ENCODE data around the gene C1orf52. TPM values are rescaled to one million over a fixed set of nuclear protein-coding genes. Genes with fewer than 3 reads are reported as not detected.
A peak's percentile ranks its signal among the peaks of the same experiment; 100 is the strongest.

The C1orf52 gene
- total and polyA plus RNA-seq, 4 experiments from 2014 or later = 21.2 to 41.6 (median 32.7) TPM

DNA sequence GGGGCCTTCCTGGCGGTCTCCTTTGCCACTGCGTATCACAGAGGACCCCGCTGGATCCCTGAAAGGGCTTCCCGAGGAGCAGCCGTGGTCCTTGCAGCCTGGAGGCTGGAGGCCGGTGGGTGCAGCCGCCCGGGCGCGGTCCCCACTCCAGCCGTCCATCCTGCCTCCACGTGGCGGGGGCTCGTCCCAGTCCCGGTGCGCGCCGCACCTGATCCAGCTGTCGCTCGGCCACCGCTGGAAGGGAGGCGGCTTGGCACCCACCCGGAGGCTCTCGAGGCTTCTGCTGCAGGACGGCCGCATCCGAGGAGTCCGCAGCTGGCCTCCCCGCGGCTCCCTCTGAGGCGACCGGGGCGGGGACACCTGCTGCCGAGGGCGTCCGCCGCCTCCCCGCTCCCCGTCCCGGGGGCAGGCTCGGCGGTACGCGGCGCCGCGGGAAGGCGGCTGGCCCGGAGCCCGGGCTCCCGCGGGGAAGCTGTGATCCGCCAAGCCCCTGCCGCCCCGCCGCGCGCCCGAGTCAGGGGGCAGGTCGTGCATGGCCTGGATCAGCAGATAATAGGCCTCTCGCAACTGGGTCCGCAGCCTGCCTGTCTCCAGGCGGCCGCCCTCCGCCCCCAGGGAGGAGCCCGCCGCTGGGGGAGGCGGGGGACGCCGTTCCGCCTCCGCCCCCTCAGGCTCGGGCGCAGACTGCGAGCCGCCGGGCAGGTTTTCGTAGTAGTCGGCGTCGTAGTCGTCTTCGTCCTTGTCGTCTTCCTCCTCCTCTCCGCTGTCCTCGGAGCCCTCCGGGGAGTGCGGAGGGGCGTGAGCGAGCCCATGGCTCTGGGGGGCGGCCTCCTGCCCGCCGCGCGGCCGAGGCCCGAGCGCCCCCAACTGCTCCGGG, 58.8 kb downstream of the C1orf52 start, which contains the start of gene SYDE2:
SYDE2 (minus strand) TSS at position 554 of the 877 bp plus-strand sequence; CDS start at position 534, 20 bp downstream.
- H3K4me3 ChIP-seq (ENCODE audit: low read length in 2 of 2) = peak within 1 kb of the TSS; percentile 72 to 73
- no peaks in the 10 kb centered on the region for H3K9me3 ChIP-seq (ENCODE audit: control insufficient read depth in 1 of 2, low read length in 2 of 2)
- ChIA-PET POLR2A (ENCODE audit: partially characterized antibody) (interaction anchor here (0.8 to 3.3 kb wide), 10 partner anchors 7 to 1713 kb away, joined by 3 to 41 read pairs (median 5); partner anchors contain the start of genes BCL10, C1orf52, HS2ST1 and SELENOF), CTCF (ENCODE audit: partially characterized antibody) (interaction anchor here (0.6 to 2.2 kb wide), 7 partner anchors 39 to 277 kb away, joined by 3 to 9 read pairs (median 4); partner anchors contain the start of gene C1orf52)
- DNase-seq = peak; percentile 84 to 89 (median 86)
- intact Hi-C loops (cut with micrococcal nuclease) = loop anchor here (1.0 to 10.0 kb wide), 10 partner anchors 40 to 1714 kb away; partner anchors contain the start of genes BCL10, C1orf52, HS2ST1 and MCOLN2
- Mint-ChIP-seq H3K27me3 (peaks cover 2 to 3% of the 10 kb centered on the region in 2 donors), H3K36me3 (peaks cover 0 to 4% of the 10 kb centered on the region in 2 donors), H3K4me3 (peak within 1 kb of the TSS; percentile 96 to 99 (median 98)), H3K9me3 (no peaks in the 10 kb centered on the region), H3K27ac (peak within 1 kb of the TSS; percentile 97 to 99 (median 98)), H3K4me1 (peaks cover 19 to 39% (median 27%) of the 10 kb centered on the region in 4 donors)
- peak within 1 kb of the TSS; percentile 82 for H3K27ac ChIP-seq (ENCODE audit: low read depth, low read length)
- H3K36me3 ChIP-seq (ENCODE audit: insufficient read depth, low read length) = no peaks in the 10 kb centered on the region
- H3K27me3 ChIP-seq (ENCODE audit: insufficient read depth, low read length) = no peaks in the 10 kb centered on the region
- H3K4me1 ChIP-seq (ENCODE audit: insufficient read depth, low read length) = peaks cover 27% of the 10 kb centered on the region

Other genes starting within 250 kb of the C1orf52 start
- gene MCOLN3, start 211.2 kb downstream of the C1orf52 start, total RNA-seq = 1 to 10 TPM in 1 of 2 experiments, under 1 TPM in 1; 0.80 to 1.3 TPM
- gene MCOLN3, start 211.2 kb downstream of the C1orf52 start, polyA plus RNA-seq = 1 to 10 TPM; 3.2 to 4.3 TPM
- gene SYDE2, start 58.6 kb downstream of the C1orf52 start, total RNA-seq = 1 to 10 TPM; 5.0 to 5.2 TPM
- 1 to 10 TPM; 2.3 TPM for gene SYDE2, start 58.6 kb downstream of the C1orf52 start, polyA plus RNA-seq
- 10 to 100 TPM; 36.1 to 37.0 TPM for gene BCL10, start 17.0 kb upstream of the C1orf52 start, total RNA-seq
- 10 to 100 TPM; 21.2 to 25.4 TPM for gene BCL10, start 17.0 kb upstream of the C1orf52 start, polyA plus RNA-seq
- not detected for gene DDAH1, start 205.5 kb upstream of the C1orf52 start, total RNA-seq
- not detected for gene DDAH1, start 205.5 kb upstream of the C1orf52 start, polyA plus RNA-seq